ENCODE data around the gene CDKL4.

GRCh38 chr2:39141334-39142271, 102.2 kb downstream of the CDKL4 start:
- no peak for TF ChIP-seq CTCF (CRISPR knock-in tag; IDR thresholded peaks at IDR 0.05)
- no peak for TF ChIP-seq ZFP41 (CRISPR knock-in tag; IDR thresholded peaks at IDR 0.05; ENCODE audit: borderline replicate concordance)
- TF ChIP-seq ZNF335 (CRISPR knock-in tag; IDR thresholded peaks at IDR 0.05) = no peak
- TF ChIP-seq ZBTB20 (CRISPR knock-in tag; IDR thresholded peaks at IDR 0.05; ENCODE audit: borderline replicate concordance, low read depth) = no peak
- TF ChIP-seq ZBED4 (CRISPR knock-in tag; IDR thresholded peaks at IDR 0.05; ENCODE audit: borderline replicate concordance) = no peak

Measured in HepG2 (cell line).